COLO668 (cell line): Measurements from ENCODE around the gene ADAMTSL1.

Experiments
- DNase-seq: peaks from one replicate; lab custom pipeline; 2025; ENCODE audit not compliant: unreplicated experiment; lab: John Stamatoyannopoulos, UW

The ADAMTSL1 gene

GRCh38 chr9:18601956-18602355 is 128.0 kb downstream of the ADAMTSL1 start:
- no peak for DNase-seq

GRCh38 chr9:18604767-18605730 is 131.1 kb downstream of the ADAMTSL1 start:
- no peak for DNase-seq

- DNase-seq = no peak
Measured at GRCh38 chr9:18605766-18606180, 131.8 kb downstream of the ADAMTSL1 start.

GRCh38 chr9:18606281-18606680 is 132.3 kb downstream of the ADAMTSL1 start:
- no peak for DNase-seq

GRCh38 chr9:18606846-18607245 is 132.9 kb downstream of the ADAMTSL1 start:
- DNase-seq = no peak

- no peak for DNase-seq
Measured at GRCh38 chr9:18608371-18608770, 134.4 kb downstream of the ADAMTSL1 start.

GRCh38 chr9:18610956-18611355 is 137.0 kb downstream of the ADAMTSL1 start:
- DNase-seq = peak; percentile 21

- DNase-seq = peak; percentile 13
Measured at GRCh38 chr9:18611971-18612370, 138.0 kb downstream of the ADAMTSL1 start.

GRCh38 chr9:18614116-18614515 is 140.2 kb downstream of the ADAMTSL1 start:
- no peak for DNase-seq

GRCh38 chr9:18614651-18615050 is 140.7 kb downstream of the ADAMTSL1 start:
- no peak for DNase-seq

GRCh38 chr9:18616976-18617375 is 143.0 kb downstream of the ADAMTSL1 start:
- no peak for DNase-seq

- DNase-seq = no peak
Measured at GRCh38 chr9:18617759-18618158, 143.8 kb downstream of the ADAMTSL1 start.

GRCh38 chr9:18618862-18619261 is 144.9 kb downstream of the ADAMTSL1 start:
- DNase-seq = no peak

GRCh38 chr9:18622186-18622836 is 148.4 kb downstream of the ADAMTSL1 start:
- peak; percentile 16 for DNase-seq

- DNase-seq = no peak
Measured at GRCh38 chr9:18623221-18624079, 149.5 kb downstream of the ADAMTSL1 start.

- no peak for DNase-seq
Measured at GRCh38 chr9:18626046-18626698, 152.2 kb downstream of the ADAMTSL1 start.

- DNase-seq = no peak
Measured at GRCh38 chr9:18629136-18629535, 155.2 kb downstream of the ADAMTSL1 start.

GRCh38 chr9:18632632-18633403 is 158.9 kb downstream of the ADAMTSL1 start:
- no peak for DNase-seq

GRCh38 chr9:18636781-18637180 is 162.8 kb downstream of the ADAMTSL1 start:
- DNase-seq = no peak
